ENCODE measurements around the gene CREBBP.

Gene CREBBP

GRCh38 chr16:3734084-3734757 lies 146.3 kb downstream of the CREBBP start:
- no peak for DNase-seq
- H3K9me3 Mint-ChIP-seq, result no peaks in the 10 kb centered on the region
- H3K27me3 Mint-ChIP-seq, result no peaks in the 10 kb centered on the region
- CTCF ChIA-PET, result no interaction called here
- H3K36me3 Mint-ChIP-seq, result peaks cover 70% of the 10 kb centered on the region
- no peak overlapping the region for H3K4me3 Mint-ChIP-seq
- no peaks in the 10 kb centered on the region for H3K4me1 Mint-ChIP-seq
- H3K27ac Mint-ChIP-seq, result no peak overlapping the region

DNA sequence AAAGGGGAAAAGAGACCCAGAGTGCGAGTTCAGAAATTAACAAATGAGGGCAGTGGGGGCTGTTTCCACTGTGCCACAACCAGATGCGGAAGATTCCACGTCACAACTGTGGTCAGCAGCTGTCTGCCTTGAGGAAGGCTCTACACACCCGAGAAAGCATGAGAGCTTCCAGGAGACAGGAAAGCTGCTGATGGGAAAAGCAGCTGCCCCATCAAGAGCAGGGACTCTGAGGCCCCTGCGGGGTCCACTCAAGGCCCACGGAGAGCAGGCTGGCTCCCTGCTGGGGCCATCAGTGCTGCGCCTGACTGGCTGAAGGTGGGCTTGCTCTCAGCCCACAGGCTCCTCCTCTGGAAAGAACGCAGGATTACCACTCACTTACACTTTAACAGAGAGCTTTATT lies 148.3 kb downstream of the CREBBP start:
- CTCF ChIA-PET, result interaction anchor here (1.0 kb wide), 1 partner anchor 136 kb away, joined by 3 read pairs; no protein-coding TSS in a partner anchor
- Mint-ChIP-seq H3K4me3 (no peak overlapping the region), H3K36me3 (peaks cover 67% of the 10 kb centered on the region), H3K27ac (no peak overlapping the region), H3K27me3 (no peaks in the 10 kb centered on the region), H3K9me3 (no peaks in the 10 kb centered on the region), H3K4me1 (no peaks in the 10 kb centered on the region)
- DNase-seq, result no peak

DNA sequence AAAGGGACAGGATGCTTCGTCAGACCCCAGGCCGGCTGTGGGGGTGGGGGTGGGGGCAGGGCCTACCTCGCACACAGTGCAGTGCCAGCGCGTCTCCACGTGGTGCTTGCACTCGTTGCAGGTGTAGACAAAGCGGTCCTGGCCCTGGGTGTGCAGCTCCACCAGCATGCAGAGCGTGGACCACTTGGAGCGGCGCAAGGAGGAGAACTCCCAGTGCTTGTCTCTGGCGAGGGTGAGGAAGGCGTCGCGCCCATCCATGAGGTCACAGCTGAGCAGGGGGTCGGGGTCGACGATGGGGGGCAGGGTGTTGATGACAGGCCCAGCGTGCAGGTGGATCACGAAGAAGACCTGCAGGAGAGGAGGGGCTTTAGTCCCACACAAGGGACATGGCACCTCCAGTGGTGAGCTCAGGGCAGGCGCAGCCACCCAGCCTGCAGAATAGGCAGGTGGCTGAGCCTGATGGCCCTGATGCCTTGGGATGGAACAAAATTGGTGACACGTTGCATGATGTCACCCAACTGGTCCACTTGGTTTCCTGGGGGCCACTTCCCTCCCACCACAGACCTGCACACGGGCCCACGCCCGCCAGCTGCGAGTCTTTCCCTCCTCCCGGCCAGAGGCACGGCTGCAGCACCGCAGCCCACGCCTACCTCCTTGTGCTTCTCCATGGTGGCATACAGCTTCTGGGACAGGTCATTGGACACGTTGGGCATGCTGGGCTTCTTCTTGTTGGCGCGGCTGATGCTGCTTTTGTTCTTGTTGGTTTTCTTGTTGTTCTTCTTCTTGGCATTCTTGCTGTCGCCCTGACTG lies 149.2 kb downstream of the CREBBP start:
- no peak for DNase-seq
- CTCF ChIA-PET, result interaction anchor here (1.0 kb wide), 1 partner anchor 137 kb away, joined by 3 read pairs; no protein-coding TSS in a partner anchor
- H3K4me3 Mint-ChIP-seq, result no peak overlapping the region
- no peak overlapping the region for H3K27ac Mint-ChIP-seq
- H3K4me1 Mint-ChIP-seq, result no peaks in the 10 kb centered on the region
- H3K27me3 Mint-ChIP-seq, result no peaks in the 10 kb centered on the region
- no peaks in the 10 kb centered on the region for H3K9me3 Mint-ChIP-seq
- peaks cover 62% of the 10 kb centered on the region for H3K36me3 Mint-ChIP-seq

DNA sequence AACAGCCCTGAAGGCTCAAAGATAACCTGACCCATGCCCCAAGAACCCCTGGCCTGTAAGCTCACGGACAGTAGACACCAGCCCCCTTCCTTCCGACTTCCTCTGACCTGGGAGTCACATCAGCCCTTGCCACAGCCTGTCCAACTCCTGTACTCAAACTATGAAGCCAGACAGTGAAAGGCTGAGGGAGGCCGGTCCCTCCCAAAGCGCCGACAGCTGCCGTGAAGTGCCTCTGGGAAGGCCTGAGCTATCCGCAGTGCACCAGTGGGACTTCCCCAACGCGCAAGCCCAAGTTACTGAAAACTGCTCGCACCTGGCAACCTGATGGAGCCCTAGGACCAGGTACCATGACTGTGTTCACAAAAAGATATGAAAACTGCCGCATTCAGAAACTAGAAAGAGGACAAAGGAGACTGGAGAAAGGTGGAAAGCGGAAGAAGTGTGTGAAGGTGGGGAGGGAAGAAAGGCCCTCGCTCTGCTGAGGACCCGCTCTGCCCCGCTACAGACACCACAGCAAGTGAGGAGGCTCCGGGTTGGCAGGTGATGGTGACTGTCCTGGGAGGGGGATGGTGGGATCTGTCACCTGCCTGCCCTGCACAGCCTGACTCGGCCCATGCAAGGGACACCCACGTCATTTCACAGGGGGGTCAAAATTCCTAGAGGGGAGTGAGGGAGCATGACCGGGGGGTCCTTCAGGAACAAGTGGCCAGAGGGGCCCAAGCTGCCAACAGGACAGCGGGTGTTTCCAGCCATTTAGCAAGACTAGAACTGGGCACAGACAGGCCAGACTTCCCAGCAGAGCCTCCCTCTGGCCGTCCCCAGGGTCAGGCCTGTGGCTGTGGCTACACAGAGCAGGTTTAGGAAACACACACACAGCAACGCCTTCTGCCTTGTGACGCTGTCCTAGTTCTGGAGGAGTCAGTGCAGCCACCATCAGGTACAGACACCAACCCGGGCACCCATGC lies 150.1 kb downstream of the CREBBP start:
- Mint-ChIP-seq H3K27ac (no peak overlapping the region), H3K27me3 (no peaks in the 10 kb centered on the region)

DNA sequence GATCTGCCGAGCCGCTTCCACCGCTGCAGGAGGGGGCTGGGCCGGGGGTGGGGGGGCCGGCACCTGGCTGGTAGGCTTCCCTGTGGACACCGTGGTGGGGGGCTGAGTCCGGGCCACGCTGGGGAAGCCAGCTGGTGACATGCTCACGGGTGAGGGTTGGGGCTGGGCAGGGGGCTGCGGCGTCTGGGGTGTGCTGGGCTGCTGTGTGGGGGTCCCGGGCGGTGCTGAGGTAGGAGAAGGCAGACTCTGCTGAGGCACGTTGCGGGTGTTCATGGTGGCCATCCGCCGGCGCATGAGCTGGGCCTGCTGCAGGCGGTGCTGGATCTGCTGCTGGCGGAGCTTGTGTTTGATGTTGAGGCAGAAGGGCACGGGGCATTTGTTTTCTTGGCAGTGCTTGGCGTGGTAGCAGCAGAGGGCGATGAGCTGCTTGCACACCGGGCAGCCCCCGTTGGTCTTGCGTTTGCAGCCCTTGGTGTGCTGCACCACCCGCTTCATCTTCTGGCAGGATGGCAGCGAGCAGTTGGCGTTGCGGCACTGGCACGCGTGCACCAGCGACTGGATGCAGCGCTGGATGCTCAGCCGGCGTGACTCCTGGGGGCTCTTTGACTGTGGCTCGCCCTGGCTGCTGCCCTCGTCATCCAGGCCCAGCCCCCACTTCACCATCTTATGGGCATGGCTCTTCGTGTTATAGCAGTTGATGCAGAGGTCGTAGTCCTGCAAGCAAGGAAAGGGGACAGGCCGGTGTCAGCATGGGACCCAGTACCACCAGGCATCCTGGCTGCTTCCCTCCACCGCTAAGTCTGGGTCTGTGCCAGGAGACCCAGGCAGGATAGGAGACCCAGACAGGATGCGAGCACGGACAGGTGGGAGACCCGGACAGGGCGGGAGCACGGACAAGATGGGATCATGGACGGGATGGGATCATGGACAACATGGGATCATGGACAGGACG lies 151.1 kb downstream of the CREBBP start:
- Mint-ChIP-seq H3K4me1 (no peaks in the 10 kb centered on the region), H3K27ac (peak overlapping the region; percentile 44), H3K27me3 (no peaks in the 10 kb centered on the region), H3K4me3 (no peak overlapping the region), H3K9me3 (no peaks in the 10 kb centered on the region), H3K36me3 (peaks cover 49% of the 10 kb centered on the region)
- DNase-seq, result no peak
- CTCF ChIA-PET, result no interaction called here

More for the DNA sequence above, 150.1 kb downstream of the CREBBP start:
- Mint-ChIP-seq H3K4me3 (no peak overlapping the region), H3K36me3 (peaks cover 55% of the 10 kb centered on the region), H3K9me3 (no peaks in the 10 kb centered on the region), H3K4me1 (no peaks in the 10 kb centered on the region)
- CTCF ChIA-PET, result no interaction called here
- no peak for DNase-seq

DNA sequence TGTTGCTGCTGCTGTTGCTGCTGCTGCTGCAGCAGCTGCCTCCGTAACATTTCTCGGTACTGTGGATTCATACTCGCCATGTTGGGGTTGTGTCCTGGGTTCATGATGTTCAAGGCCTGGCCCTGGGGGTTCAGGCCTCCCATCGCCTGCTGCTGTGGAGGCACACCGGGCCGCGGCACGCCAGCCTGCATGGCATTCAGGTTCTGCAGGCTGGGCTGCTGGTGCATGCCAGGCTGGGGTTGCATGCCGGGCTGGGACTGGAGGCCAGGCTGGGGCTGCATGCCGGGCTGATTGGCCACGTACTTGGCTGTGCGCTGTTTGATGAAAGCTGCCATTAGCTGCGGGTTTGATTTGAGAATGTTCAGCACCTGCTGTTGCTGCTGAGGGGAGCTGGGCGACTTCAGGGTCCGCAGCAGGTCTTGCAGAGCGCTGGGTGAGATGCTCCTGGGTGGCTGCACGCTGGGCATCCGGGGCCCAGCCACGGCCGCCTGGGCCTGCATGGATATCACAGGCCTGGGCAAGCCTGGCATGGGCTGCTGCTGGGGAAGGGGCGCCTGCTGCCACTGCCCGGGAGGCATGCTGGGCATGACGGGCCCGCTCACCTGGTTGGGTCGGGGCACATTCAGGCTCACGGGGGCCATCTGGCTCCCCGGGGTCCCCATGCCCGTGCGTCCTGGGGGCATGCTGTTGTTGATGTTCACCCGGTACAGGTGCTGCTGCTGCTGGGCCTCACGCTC lies 151.9 kb downstream of the CREBBP start:
- Mint-ChIP-seq H3K27ac (no peak overlapping the region), H3K9me3 (no peaks in the 10 kb centered on the region), H3K27me3 (no peaks in the 10 kb centered on the region), H3K4me1 (no peaks in the 10 kb centered on the region), H3K36me3 (peaks cover 45% of the 10 kb centered on the region), H3K4me3 (no peak overlapping the region)
- CTCF ChIA-PET, result no interaction called here
- DNase-seq, result no peak

DNA sequence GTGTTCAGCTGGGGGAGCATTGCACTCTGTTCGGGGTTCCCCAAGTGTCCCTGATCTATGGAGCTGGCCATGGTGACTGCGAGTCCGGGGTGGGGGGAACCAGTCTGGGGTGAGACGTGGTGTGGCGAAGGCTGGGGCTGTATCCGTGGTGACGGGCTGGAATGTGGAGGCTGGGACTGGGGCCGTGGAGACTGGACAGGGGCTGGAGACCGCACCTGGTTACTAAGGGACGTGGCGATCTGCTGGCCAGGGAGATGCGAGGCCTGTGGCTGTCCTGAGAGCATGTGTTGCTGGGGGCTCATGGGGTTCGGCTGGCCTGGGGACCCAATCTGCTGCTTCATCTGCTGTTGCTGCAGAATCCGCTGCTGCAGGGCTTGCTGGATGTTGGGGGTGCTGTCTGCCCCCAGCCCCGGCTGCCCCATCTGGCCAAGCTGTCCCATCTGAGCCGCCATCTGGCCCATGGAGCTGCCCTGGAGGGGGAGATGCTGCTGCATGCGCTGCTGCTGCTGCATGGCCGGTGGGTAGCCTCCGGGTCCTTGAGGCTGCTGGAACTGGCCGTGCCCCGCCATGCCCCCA lies 152.6 kb downstream of the CREBBP start:
- Mint-ChIP-seq H3K9me3 (no peaks in the 10 kb centered on the region), H3K36me3 (peaks cover 45% of the 10 kb centered on the region), H3K27ac (no peak overlapping the region), H3K4me3 (no peak overlapping the region), H3K4me1 (no peaks in the 10 kb centered on the region), H3K27me3 (no peaks in the 10 kb centered on the region)
- no peak for DNase-seq
- CTCF ChIA-PET, result no interaction called here

GRCh38 chr16:3726021-3726687 lies 154.4 kb downstream of the CREBBP start:
- Mint-ChIP-seq H3K27ac (no peak overlapping the region), H3K4me1 (no peaks in the 10 kb centered on the region), H3K36me3 (peaks cover 33% of the 10 kb centered on the region), H3K4me3 (no peak overlapping the region), H3K27me3 (no peaks in the 10 kb centered on the region), H3K9me3 (no peaks in the 10 kb centered on the region)
- DNase-seq, result no peak
- CTCF ChIA-PET, result no interaction called here

GRCh38 chr16:3725276-3725675 lies 155.2 kb downstream of the CREBBP start:
- Mint-ChIP-seq H3K4me1 (no peaks in the 10 kb centered on the region), H3K27ac (no peak overlapping the region), H3K9me3 (no peaks in the 10 kb centered on the region), H3K27me3 (no peaks in the 10 kb centered on the region), H3K36me3 (peaks cover 24% of the 10 kb centered on the region), H3K4me3 (no peak overlapping the region)
- CTCF ChIA-PET, result no interaction called here
- DNase-seq, result no peak

DNA sequence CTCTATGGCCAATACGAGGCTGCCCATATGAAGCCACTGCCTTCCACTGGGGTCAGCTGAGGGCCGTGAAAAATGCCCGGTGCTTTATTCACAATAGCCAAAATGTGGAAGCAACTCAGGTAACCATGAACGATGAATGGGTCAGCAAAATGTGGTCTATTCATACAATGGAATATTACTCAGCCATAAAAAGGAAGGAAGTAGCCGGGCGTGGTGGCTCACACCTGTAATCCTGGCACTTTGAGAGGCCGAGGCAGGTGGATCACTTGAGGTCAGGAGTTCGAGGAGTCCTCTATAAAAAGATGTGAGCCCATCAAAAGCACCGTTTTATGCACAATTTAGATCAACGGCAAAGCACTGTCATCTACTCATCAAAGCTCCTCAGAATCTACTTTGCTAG lies 158.0 kb downstream of the CREBBP start:
- no peak for DNase-seq
- H3K4me3 Mint-ChIP-seq, result no peak overlapping the region
- H3K36me3 Mint-ChIP-seq, result peaks cover 4% of the 10 kb centered on the region
- CTCF ChIA-PET, result interaction anchor here (1.1 kb wide), 1 partner anchor 11 kb away, joined by 4 read pairs; no protein-coding TSS in a partner anchor
- H3K27ac Mint-ChIP-seq, result no peak overlapping the region
- H3K9me3 Mint-ChIP-seq, result no peaks in the 10 kb centered on the region
- peaks cover 9% of the 10 kb centered on the region for H3K4me1 Mint-ChIP-seq
- no peaks in the 10 kb centered on the region for H3K27me3 Mint-ChIP-seq

- DNase-seq, result no peak
- no peak overlapping the region for H3K4me3 Mint-ChIP-seq
- H3K27me3 Mint-ChIP-seq, result no peaks in the 10 kb centered on the region
- H3K9me3 Mint-ChIP-seq, result no peaks in the 10 kb centered on the region
- peaks cover 21% of the 10 kb centered on the region for H3K4me1 Mint-ChIP-seq
- CTCF ChIA-PET, result no interaction called here
- peaks cover 3% of the 10 kb centered on the region for H3K36me3 Mint-ChIP-seq
- no peak overlapping the region for H3K27ac Mint-ChIP-seq
These were observed 160.1 kb downstream of the CREBBP start for GRCh38 chr16:3720418-3720817.

DNA sequence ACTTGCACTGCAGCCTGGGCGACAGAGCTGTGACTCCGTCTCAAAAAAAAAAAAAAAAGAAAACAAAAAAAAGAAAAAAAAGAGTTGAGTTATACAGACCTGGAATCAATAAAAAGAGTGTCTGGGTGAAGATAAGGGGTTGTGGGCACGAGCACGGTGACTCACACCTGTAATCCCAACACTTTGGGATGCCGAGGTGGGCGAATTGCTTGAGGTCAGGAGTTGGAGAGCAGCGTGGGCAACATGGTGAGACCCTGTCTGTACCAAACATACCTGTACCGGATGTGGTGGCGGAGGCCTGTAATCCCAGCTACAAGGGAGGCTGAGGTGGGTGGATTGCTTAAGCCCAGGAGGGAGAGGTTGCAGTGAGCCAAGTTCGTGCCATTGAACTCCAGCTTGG lies 161.9 kb downstream of the CREBBP start:
- H3K36me3 Mint-ChIP-seq, result peaks cover 12% of the 10 kb centered on the region
- H3K4me1 Mint-ChIP-seq, result peaks cover 33% of the 10 kb centered on the region
- CTCF ChIA-PET, result no interaction called here
- H3K4me3 Mint-ChIP-seq, result peak overlapping the region; percentile 49
- peak overlapping the region; percentile 58 for H3K27ac Mint-ChIP-seq
- no peak for DNase-seq
- no peaks in the 10 kb centered on the region for H3K9me3 Mint-ChIP-seq
- H3K27me3 Mint-ChIP-seq, result no peaks in the 10 kb centered on the region
